Epidermal melanocyte (primary cell): Measurements from ENCODE around the gene PKNOX2.
A peak's percentile ranks its signal among the peaks of the same experiment; 100 is the strongest.

ENCODE experiments used
- DNase-seq: peaks from one replicate; pipeline ENCODE4 v3.0.0; 2011; ENCODE audit warnings: low spot score; ENCODE audit not compliant: insufficient read length

The PKNOX2 gene

DNA sequence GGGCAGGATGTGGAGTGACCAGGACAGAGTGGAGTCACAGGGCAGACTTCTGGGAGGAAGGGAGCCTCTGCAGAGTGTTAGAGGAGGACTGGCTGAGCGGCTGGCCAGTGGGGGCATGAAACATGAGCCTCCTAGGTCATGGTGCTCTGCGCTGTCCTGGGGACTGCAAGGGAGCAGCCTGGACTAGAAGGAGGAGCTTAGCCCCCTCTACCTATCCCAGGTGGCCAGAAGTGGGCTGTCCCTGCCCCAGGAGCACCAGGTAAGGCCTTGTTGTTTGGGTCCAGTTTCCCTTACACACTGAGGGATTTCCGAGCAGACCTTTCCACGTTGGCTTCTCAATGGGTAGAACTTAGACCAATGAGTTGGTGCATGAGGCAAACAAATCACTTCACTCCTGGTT lies 7.4 kb downstream of the PKNOX2 start:
- DNase-seq = no peak

DNA sequence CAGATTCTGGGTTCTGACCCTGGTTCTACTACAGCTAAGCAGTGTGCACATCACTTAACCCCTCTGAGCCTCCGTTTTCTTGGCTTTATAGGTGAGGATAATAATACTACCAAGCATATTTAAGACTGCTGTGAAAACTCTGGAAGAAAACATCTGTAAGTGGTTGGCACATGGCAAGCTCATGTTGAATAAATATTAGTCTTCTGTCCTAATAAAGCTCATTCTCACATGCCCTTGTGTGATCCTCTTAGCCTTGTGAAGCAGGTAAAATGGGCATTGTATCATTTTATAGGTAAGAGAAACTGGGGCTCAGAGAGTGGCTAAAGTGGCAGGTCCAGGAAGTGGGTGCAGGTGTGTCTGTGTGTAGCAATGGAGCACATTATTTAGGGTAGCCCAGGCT lies 8.5 kb downstream of the PKNOX2 start:
- DNase-seq = no peak

DNA sequence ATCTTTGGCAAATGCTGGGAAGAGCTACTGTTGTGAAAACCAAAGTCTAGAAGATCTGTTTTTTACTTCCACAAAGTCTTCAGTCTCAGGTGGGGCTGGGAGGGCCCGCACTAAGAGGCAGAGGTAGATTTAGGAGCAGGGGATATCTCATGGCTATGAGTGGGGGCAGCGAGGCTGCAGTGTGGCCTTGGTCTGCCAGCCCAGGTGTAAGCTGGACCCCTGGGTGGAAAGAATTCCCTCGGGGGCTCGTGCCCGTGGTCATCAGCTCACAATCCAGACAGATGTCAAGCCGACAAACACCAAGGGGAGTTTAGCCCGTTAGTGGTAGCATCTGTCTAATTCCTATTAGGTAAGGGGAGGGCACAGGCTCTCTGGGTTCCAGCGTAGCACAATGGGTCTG lies 9.0 kb downstream of the PKNOX2 start:
- DNase-seq = no peak

DNA sequence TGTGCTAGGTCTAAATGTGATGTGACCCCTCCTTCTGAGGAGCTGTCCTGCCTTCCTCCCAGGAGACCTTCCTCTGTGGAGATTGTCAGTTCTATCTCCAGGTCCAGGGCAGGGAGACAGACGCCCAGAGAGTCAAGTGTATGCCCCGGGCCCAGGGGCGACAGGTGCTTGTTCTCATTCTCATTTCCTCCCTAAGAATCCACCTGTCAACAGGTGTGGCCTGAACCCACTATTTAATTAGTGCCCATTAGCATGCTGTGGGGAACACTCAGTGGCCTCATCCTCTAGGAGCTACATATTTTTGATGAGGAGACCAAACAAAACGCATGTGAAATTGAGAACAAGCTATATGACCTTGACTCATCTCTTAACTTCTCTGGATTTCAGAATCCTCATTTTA lies 9.5 kb downstream of the PKNOX2 start:
- DNase-seq = no peak

DNA sequence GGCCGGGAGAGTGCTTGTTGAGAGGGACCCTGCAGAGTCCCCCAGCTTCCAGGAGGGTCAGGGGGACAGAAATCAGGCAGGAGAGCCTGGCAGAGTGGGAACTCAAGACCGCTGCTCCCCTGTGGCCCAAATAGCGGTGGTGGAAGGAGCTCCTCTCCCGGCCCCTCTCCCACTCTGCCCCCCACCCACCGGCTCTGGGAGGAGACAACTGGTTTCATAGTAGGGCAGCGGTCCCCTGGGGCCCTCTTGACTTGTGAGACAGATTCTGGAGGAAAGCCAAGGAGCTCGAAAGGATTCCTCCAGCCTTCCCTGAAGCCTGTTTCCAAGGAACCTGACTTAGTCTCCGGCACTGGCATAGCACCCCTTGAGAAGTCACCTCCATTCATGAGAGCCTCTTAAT lies 10.1 kb downstream of the PKNOX2 start:
- DNase-seq = no peak

DNA sequence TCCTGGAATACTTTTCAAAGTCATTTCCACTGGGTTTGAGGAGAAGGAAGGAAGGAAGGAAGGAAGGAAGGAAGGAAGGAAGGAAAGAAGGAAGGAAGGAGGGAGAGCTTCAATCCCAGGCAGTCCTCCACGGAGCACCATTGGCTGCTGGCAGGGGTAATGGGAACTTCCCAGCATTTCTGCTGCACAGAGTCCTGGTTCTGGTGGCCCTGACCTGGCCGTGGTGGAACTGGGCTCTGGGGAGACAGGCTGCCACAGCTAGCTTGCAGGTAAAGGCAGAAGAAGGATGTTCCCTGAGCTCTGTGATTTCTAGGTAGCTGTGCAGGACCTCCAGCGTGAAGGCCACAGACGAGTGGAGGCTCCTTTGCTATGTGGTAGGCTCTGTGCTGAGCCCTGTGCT lies 10.6 kb downstream of the PKNOX2 start:
- DNase-seq = no peak

DNA sequence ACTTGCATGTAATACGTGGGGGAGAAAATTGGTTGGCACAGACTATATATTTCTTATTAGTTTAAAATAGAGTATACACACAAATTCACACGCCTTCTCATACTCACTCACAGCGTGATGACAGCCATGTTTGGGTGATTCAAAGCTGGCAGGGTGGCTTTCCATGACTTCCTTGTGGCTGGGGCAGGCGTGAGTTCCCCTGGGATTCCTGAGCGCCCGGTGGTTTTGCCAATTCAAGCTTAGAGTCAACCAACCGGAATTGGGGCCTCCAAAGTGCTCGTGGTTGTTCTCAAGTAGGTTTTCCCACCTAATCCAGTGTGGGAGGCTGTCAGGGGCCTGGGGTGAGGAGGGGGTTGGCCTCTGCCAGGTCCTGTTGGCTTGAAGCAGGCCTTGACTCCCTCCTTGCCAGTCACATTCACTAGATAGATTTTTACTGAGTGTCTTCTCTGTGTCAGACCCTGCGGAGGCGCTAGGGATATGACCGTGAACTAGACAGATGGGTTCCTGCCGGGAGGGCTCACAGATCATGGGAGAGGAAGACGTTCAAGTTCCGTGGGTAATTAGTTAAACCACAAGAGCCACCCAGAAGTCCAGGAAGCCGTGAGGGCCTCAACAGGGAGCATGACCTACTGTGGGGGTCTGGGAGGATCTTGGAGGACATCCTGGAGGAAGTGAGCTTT lies 11.5 kb downstream of the PKNOX2 start:
- no peak for DNase-seq

DNA sequence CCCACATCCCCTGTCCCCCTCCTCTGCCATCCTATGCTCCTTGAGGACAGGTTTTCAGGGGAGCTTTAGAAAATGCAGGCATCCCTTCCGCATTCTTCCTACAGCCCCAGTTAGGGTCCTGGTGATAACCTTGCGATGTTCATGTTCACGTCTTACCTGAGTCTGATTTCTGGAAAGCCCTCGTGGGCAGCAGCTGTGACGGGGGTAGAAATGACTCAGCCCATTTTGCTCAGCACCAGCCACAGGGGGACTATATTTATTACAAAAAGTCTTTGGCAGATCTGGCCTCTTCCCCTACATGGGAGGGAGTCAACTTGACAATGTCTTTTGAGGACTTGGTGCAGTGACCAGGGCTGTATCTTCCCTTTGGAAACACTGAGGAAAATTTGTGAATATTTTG lies 12.3 kb downstream of the PKNOX2 start:
- no peak for DNase-seq

DNA sequence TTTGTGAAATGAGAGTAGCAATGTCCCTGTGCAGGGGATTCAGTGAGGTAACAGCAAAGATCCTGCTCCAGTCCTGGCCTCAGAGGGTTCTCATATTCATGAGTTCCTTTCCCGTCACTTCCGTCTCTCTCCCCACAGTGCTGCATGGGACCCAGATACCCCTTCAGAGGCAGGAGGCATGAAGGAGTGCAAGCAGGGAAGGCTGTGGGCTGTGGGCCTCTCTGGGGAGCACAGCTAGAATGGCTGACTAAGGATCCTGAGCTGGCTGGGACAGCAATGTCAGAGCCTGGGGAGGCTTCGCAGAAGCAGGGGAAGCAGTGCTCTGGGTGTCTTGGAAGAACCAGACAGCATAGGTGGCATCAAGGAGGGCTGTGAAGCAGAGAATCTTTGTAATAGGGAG lies 13.0 kb downstream of the PKNOX2 start:
- DNase-seq = no peak

DNA sequence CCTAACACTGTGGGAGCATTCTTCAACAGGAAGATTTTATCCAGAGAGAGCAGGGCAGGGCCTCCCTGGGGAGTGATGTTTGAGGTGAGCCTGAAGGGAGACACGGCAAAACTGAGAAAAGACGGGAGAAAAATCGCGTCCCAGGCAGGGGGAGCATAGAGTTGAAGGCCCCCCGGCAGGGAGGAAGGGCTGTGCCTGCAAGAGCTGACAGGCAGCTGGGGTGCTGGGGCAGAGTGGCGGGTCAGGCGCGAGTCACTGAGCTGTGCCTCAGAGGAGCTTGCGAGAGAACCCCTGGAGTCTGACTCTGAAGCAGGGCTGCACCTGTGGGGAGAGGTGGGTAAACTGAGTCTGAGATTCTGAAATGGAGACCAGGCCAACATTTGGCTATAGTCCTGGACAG lies 14.8 kb downstream of the PKNOX2 start:
- no peak for DNase-seq

DNA sequence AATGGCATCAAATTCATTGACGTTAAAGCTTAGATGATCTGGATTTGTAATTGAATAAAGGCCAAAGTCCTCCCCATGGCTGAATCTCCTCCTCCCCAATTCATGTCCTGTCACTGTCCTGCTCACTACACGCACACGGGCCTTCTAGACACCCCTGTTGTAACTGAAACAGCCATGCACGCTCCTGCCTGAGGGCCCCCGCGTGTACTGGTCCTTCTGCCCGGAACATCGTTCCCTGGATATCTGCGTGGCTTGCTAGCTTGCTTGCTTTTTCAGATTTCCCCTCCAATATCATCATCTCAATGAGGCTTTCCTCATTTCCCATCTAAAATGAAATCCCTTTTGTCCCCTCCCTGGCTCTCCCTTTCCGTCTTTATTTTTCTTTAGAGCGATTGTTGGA lies 15.3 kb downstream of the PKNOX2 start:
- no peak for DNase-seq

DNA sequence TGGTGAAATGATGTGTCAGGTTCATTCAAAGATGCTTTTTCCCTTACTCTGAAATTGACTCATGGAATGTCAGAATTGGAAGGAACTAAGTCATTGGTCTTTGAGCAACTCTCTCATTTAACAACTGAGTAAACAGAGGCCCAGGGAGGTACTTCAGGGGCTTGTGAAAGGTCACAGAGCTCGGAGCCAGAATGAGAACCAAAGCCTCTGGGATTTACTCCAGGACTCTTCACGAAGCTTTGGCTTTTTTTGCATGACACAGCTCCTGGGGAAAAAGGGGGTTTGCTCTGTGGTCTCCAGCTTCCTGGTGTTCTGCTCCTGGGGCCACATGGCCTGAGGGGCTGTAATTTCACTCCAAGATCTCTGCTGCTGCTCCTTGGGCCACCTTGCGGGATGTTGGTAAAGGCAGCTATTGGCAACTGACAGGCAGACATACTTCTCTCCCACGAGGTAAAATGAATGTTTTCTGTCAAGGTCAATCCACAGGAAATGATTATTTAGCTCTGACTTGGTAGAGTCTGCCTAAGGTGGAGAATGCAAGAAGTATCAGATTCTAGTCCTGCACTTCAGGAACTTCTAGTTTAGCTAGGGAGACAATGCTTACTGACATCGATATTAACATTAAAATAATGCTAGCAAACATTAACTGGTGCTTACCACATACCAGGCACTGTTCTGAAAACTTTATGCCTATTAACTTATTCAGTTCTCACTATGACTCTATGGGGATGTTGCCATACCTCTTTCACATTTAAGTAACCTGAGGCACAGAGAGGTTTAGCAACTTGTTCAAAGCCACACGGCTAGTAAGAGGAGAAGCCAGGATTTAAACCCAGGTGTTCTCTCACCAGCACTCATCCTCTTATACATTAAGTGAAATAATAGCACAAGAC lies 16.1 kb downstream of the PKNOX2 start:
- no peak for DNase-seq

DNA sequence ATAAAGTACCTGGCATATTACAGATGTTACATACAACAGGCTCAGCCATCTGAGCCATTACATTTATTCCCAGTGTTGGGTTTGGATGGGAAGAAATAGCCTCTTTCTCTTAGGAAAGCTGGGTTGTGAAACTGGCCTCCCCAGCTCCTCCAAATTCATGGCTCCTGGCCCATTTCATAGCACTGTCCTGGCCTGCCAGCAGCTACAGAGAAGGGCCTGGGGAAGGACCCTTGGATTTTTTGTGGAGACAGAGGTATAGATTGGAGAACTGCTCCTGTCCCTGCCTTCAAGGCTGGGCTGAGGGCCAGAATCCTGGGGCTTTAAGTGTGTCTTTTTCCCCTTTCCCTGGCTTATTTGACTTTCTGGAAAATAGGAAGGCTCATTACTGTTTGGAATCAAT lies 18.0 kb downstream of the PKNOX2 start:
- DNase-seq = no peak

DNA sequence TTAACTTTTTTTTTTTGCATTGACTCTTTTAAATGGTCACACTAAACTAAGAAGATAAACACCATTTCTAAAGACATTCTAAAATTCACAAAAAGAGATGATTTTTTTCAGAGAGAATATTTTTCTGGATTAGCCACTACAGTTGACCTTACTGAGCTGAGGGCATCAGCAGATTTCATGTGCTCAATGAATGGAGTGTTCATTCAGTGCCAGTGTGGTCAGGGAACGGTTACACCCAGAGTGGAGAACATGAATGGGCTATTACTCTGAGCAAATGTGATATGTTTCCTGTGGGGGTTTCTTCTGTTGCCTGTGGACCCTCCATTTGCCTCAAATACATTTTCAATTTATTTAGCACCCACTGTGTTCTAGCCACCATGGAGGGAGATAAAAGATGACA lies 19.1 kb downstream of the PKNOX2 start:
- DNase-seq = peak; percentile 72

DNA sequence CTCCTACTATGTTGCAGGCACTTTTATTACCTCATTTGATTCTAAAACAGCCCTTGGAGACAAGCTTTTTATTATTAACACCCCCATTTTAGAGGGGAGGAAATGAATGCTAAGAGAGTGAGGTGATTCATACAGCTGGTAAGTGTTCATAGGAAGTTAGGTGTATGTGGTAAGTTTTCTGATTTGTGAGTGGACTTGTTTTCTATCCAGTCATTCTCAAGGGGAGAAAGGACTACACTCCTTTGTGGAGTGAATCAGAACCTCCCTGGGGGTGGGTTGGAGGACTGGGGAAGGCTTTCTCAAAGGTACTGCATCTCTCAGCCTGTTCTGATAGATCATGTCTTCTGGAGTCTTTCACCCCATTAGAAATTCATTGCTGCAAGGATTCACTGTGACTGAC lies 23.5 kb downstream of the PKNOX2 start:
- DNase-seq = no peak

DNA sequence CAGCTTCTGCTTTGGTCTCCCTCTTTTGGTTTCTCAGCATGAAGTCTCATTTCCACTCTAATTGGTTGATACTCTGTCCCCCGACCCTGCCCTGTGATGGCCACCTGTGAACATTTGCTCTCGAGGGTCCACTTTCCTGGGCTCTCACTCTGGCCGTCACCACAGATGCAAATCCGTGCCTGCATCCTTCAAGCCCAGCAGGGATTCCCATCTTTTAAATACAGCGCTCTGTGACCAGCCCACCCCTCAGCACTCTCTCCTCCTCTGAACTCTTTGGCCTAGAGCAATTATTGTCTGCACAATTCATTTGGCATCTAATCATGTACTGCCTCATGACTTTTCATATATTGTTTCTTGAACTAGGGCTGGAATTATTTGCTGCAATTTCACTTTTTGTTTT lies 26.0 kb downstream of the PKNOX2 start:
- DNase-seq = no peak

DNA sequence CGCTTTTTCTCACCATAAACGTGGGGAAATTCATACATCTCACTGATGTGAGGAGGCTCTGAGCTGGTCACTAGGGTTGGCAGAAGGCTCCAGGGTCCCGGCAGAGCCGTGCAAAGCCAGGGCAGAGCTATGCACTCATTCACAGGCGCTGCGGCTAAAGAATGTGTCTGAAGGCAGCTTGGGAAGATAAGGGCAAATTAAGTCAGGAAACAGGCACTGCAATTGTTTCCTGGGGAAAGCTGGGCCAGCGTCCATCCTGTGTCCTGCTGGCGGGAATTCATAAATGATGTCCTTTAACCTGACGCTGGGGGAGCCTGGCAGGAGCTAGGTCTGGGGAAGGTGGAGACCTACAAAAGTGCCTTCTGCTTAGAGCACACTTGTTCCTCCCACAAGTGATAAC lies 27.6 kb downstream of the PKNOX2 start:
- no peak for DNase-seq

DNA sequence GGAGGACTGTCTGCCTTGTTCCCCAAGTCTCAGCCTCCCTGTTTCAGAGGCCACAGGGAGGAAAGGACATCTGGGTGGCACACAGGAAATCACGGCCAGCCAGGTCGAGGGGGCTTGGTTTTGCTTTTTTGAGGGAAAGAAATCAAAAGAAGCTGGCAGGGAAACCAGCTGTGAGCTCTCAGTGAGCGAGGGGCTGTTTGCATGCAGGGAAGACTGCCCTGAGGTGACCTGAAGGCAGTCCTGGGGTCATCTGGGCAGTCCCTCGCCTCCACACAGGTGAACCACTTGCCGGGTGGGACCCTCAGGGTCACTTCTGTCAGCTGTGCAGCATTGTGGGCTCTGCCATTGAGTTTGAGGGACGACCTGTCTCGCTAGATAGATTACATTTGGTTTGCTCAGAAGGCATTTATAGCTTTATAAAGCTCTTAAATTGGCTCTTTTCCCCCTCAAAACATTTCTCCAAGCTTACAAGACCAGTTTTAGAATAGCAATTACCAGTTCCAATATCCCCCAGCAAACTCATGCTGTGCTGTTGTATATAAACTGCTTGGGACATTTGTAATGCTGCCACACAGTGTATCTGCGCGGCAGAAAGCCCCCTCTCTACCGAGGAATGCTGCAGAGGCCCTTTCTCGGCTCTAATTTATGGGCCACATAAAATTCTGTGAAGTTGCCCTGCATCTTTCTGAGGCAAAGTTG lies 28.3 kb downstream of the PKNOX2 start:
- no peak for DNase-seq

DNA sequence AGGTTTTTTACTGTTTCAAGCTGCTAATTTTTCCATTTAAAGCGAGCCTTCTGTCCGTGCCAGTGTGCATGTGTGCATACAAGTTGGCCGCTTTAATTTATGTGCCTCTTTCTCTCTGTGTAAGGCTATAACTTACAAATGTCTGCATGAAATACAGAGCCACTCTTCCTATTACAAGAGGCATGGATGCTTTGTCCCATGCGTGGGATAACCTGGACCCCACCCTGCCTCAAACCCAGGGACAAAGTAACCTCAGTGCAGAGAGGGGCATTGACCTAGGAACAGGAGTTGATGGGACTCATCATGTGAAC lies 28.8 kb downstream of the PKNOX2 start:
- DNase-seq = no peak

DNA sequence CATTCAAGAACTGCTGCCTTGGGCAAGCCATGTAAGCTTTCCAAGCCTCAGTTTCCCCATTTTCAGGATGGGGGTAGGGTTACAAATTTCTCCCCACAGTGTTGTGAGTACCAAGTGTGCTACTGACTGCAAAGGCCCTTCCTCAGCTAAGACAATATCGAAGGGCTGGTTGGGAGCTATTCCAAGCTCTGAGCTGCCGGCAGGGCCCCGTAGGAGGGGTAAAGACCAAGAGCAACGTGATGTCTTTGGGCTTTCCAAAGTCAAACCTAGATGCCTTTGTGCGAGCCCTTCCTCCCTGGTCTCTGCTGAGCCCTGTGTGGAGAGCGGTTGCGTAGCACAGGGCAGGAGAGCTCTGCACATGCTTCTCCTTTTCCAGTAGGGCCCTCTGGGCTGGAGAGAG lies 29.3 kb downstream of the PKNOX2 start:
- DNase-seq = no peak

DNA sequence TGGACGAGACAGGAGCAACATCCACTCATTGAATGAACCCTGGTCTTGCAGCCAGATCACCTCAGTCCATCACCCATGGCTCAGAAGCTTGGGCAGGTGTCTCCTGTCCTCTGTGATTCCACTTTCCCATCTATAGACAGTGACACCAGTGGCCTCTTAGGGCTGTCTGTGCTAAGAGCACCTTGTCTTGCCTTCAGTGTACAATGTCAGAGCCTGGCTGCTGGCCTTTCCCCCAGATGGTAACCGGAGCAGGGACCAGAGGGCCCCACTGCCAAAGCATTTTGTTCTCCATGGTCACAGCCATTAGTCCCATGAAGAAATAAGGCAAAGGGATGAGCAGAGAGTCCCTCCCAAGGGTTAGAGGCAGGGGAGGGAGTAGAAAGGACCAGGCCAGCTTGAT lies 35.4 kb downstream of the PKNOX2 start:
- DNase-seq = no peak

DNA sequence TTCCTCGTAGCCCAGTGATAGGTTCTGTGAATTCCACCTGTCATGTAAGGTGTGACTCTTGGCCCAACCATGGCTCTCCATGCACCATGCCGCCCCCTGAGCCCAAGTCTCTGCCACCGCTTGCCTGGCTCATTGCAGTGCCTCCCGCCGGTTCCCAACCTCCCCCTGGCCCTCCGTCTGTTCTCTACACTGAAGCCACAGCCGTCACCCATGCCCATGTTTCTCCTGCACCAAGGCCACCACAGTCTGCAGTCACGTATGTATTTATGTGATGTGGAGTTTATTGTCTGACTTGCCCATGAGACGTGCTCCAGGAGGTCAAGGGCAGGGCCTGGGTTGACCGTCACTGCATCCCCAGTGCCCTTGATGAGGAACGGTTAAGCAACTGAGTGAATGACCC lies 35.9 kb downstream of the PKNOX2 start:
- no peak for DNase-seq
